IMR-90 (cell line): ENCODE data around the gene PSAP. TPM values are rescaled to one million over a fixed set of nuclear protein-coding genes. Genes with fewer than 3 reads are reported as not detected.

ENCODE experiments used
- ATAC-seq: fragments of 200-7000 bp; cut with Tn5 transposase; 2 replicates; pipeline ENCODE4 v1.9.1; 2020; ENCODE audit warnings: low read depth, mild to moderate bottlenecking, moderate library complexity
- BruUV-seq: library from RNA; stranded (reverse); fragments of 400-500 nt; replicated peaks from 2 replicates; lab custom pipeline; 2021; lab: Mats Ljungman, UMichigan
- CTCF ChIA-PET: fragments of 300-600 bp; formaldehyde crosslinking; extraction: SDS; loops from one replicate; lab custom pipeline; 2021; ENCODE audit warnings: antibody characterized with exemption; lab: Yijun Ruan, JAX
- POLR2A ChIA-PET: fragments of 300-600 bp; sonication (Branson Sonifier 250); formaldehyde crosslinking; loops from one replicate; lab custom pipeline; 2022; ENCODE audit warnings: antibody characterized with exemption; ENCODE audit not compliant: unreplicated experiment; lab: Charles Lee
- DNase-seq: peaks from one replicate; pipeline ENCODE4 v3.0.0; 2013
- H2AFZ ChIP-seq: replicated peaks from 2 replicates; pipeline ENCODE3; 2013; ENCODE audit warnings: low read length, mild to moderate bottlenecking; ENCODE audit not compliant: poor library complexity
- H2AK5ac ChIP-seq: 2 replicates; pipeline ENCODE4 v1.6.1; 2013; ENCODE audit warnings: low read depth, low read length, inconsistent platforms
- H2AK9ac ChIP-seq: replicated peaks from 2 replicates; pipeline ENCODE3; 2013; ENCODE audit warnings: mild to moderate bottlenecking, low read depth, low read length, moderate library complexity; ENCODE audit not compliant: poor library complexity
- H2BK120ac ChIP-seq: 2 replicates; pipeline ENCODE4 v1.6.1; 2013; ENCODE audit warnings: low read depth, low read length, inconsistent platforms
- H2BK15ac ChIP-seq: 3 replicates; pipeline ENCODE4 v1.6.1; 2013; ENCODE audit warnings: low read depth, low read length, inconsistent platforms
- H2BK20ac ChIP-seq: 2 replicates; pipeline ENCODE4 v1.6.1; 2013; ENCODE audit warnings: low read depth, mild to moderate bottlenecking, inconsistent platforms, low read length, moderate library complexity
- H2BK5ac ChIP-seq: 2 replicates; pipeline ENCODE4 v1.6.1; 2013; ENCODE audit warnings: mild to moderate bottlenecking, low read depth, low read length, inconsistent platforms; ENCODE audit not compliant: poor library complexity, severe bottlenecking
- H3K14ac ChIP-seq: replicated peaks from 2 replicates; pipeline ENCODE4 v1.6.1; 2013; ENCODE audit warnings: low read depth, low read length, inconsistent platforms
- H3K18ac ChIP-seq: 2 replicates; pipeline ENCODE4 v1.6.1; 2013; ENCODE audit warnings: low read depth, low read length, control low read depth
- H3K23ac ChIP-seq: 2 replicates; pipeline ENCODE4 v1.6.1; 2013; ENCODE audit warnings: low read depth, low read length, inconsistent platforms
- H3K27ac ChIP-seq: 2 replicates; pipeline ENCODE4 v1.5.1; 2013; ENCODE audit warnings: mild to moderate bottlenecking, control low read depth, low read length; ENCODE audit not compliant: insufficient read depth
- H3K27me3 ChIP-seq: 2 replicates; pipeline ENCODE4 v1.6.1; 2013; ENCODE audit warnings: low read length; ENCODE audit not compliant: control insufficient read depth, insufficient read depth
- H3K36me3 ChIP-seq: 2 replicates; pipeline ENCODE4 v1.6.1; 2013; ENCODE audit warnings: low read length, mixed read lengths; ENCODE audit not compliant: control insufficient read depth, insufficient read depth
- H3K4ac ChIP-seq: 2 replicates; pipeline ENCODE4 v1.6.1; 2013; ENCODE audit warnings: low read depth, low read length, inconsistent platforms
- H3K4me1 ChIP-seq: 2 replicates; pipeline ENCODE4 v1.6.1; 2013; ENCODE audit warnings: low read length, mixed read lengths; ENCODE audit not compliant: control insufficient read depth, insufficient read depth
- H3K4me2 ChIP-seq: 2 replicates; pipeline ENCODE4 v1.6.1; 2013; ENCODE audit warnings: low read depth, mild to moderate bottlenecking, control low read depth, low read length, moderate library complexity
- H3K4me3 ChIP-seq: 2 replicates; pipeline ENCODE4 v1.5.1; 2013; ENCODE audit warnings: low read depth, mild to moderate bottlenecking, control low read depth, low read length, moderate library complexity; ENCODE audit not compliant: insufficient read depth
- H3K56ac ChIP-seq: 2 replicates; pipeline ENCODE4 v1.6.1; 2013; ENCODE audit warnings: low read length, inconsistent platforms; ENCODE audit not compliant: insufficient read depth; ENCODE audit errors: extremely low read depth
- H3K79me1 ChIP-seq, 2 experiments: 2 replicates each; pipeline ENCODE4 v1.6.1; 2013; ENCODE audit warnings: low read length in 2 of 2, inconsistent platforms in 1 of 2, low read depth in 1 of 2
- H3K9ac ChIP-seq: 2 replicates; pipeline ENCODE4 v1.6.1; 2013; ENCODE audit warnings: low read depth, low read length, control low read depth
- H3K9me1 ChIP-seq: 2 replicates; pipeline ENCODE4 v1.6.1; 2013; ENCODE audit warnings: low read length, inconsistent platforms; ENCODE audit not compliant: insufficient read depth
- H3K9me3 ChIP-seq: 2 replicates; pipeline ENCODE4 v1.6.1; 2013; ENCODE audit warnings: low read length; ENCODE audit not compliant: control insufficient read depth, insufficient read depth
- H4K20me1 ChIP-seq: 2 replicates; pipeline ENCODE4 v1.6.1; 2013; ENCODE audit warnings: low read length, inconsistent platforms; ENCODE audit not compliant: insufficient read depth
- H4K5ac ChIP-seq: 2 replicates; pipeline ENCODE4 v1.6.1; 2013; ENCODE audit warnings: mild to moderate bottlenecking, low read depth, low read length, control low read depth
- H4K8ac ChIP-seq, 2 experiments: 2 replicates each; pipeline ENCODE4 v1.6.1; 2013; ENCODE audit warnings: low read depth in 2 of 2, low read length in 2 of 2, control low read depth in 1 of 2, inconsistent platforms in 1 of 2
- H4K91ac ChIP-seq: 2 replicates; pipeline ENCODE4 v1.6.1; 2013; ENCODE audit warnings: low read depth, low read length, inconsistent platforms; ENCODE audit not compliant: insufficient read depth
- BHLHE40 ChIP-seq: fragments of 150-350 bp; IDR thresholded peaks from 2 replicates; pipeline ENCODE4 v1.6.1; 2016; ENCODE audit warnings: mild to moderate bottlenecking, low read depth, low read length
- CHD1 ChIP-seq: IDR thresholded peaks from 2 replicates; pipeline ENCODE4 v1.6.1; 2012; ENCODE audit warnings: low read depth, low read length, improper control_type of control experiment
- ELK1 ChIP-seq: fragments of 150-350 bp; IDR thresholded peaks from 2 replicates; pipeline ENCODE4 v1.6.1; 2016; ENCODE audit warnings: low read depth, mild to moderate bottlenecking, low read length, moderate library complexity, borderline replicate concordance
- FOS ChIP-seq: fragments of 150-350 bp; IDR thresholded peaks from 2 replicates; pipeline ENCODE4 v1.6.1; 2016; ENCODE audit warnings: low read depth, low read length
- MAFK ChIP-seq: IDR thresholded peaks from 2 replicates; pipeline ENCODE4 v1.6.1; 2012; ENCODE audit warnings: low read depth, low read length, improper control_type of control experiment
- MXI1 ChIP-seq: IDR thresholded peaks from 2 replicates; pipeline ENCODE4 v1.6.1; 2012; ENCODE audit warnings: low read depth, mild to moderate bottlenecking, low read length, moderate library complexity, borderline replicate concordance
- NFE2L2 ChIP-seq: fragments of 150-350 bp; IDR thresholded peaks from 2 replicates; pipeline ENCODE4 v1.6.1; 2016; ENCODE audit warnings: low read depth, mild to moderate bottlenecking, low read length
- POLR2A ChIP-seq: IDR thresholded peaks from 2 replicates; pipeline ENCODE4 v1.6.1; 2012; ENCODE audit warnings: mild to moderate bottlenecking, low read depth, low read length
- RAD21 ChIP-seq: IDR thresholded peaks from 2 replicates; pipeline ENCODE4 v1.6.1; 2012; ENCODE audit warnings: low read length, improper control_type of control experiment
- RCOR1 ChIP-seq: IDR thresholded peaks from 2 replicates; pipeline ENCODE4 v1.6.1; 2012; ENCODE audit warnings: mild to moderate bottlenecking, low read length, improper control_type of control experiment; ENCODE audit not compliant: insufficient replicate concordance
- RFX5 ChIP-seq: IDR thresholded peaks from 2 replicates; pipeline ENCODE4 v1.8.0; 2012; ENCODE audit warnings: low read depth, mild to moderate bottlenecking, low read length, moderate library complexity
- SMC3 ChIP-seq: fragments of 150-350 bp; IDR thresholded peaks from 2 replicates; pipeline ENCODE4 v1.6.1; 2016; ENCODE audit warnings: low read depth, mild to moderate bottlenecking, antibody characterized with exemption, low read length, moderate library complexity
- USF2 ChIP-seq: fragments of 150-350 bp; IDR thresholded peaks from 2 replicates; pipeline ENCODE4 v1.6.1; 2017; ENCODE audit warnings: mild to moderate bottlenecking, antibody characterized with exemption, low read length, low read depth
- WGBS, 2 experiments: methylation state at CpG; one replicate each; pipeline versions ENCODE4 v1.1.5 to v1.1.7; 2013; ENCODE audit warnings: missing lambda C conversion rate in 2 of 2; ENCODE audit not compliant: insufficient read length in 1 of 2; ENCODE audit errors: extremely low coverage in 2 of 2; 5-methylcytosine and 5-hydroxymethylcytosine counted together
- dilution Hi-C: fragments of 300-500 bp; cut with HindIII; formaldehyde crosslinking; loops from one replicate; pipeline ENCODE4 v1.14.3; 2018; ENCODE audit warnings: low sequenced_read_pairs; ENCODE audit not compliant: unreplicated experiment
- in situ Hi-C: fragments of 300-500 bp; cut with MboI; formaldehyde crosslinking; loops from 3 replicates; pipeline ENCODE4 v1.14.3; 2019; ENCODE audit warnings: low sequenced_read_pairs, inconsistent platforms, mixed read lengths
- intact Hi-C: fragments of 100-400 bp; cut with micrococcal nuclease; formaldehyde crosslinking; loops from 2 replicates; pipeline ENCODE4 v1.10.0; 2022
- polyA plus RNA-seq, 3 experiments: library from polyadenylated mRNA; depleted of rRNA; stranded (reverse); fragments of >200 nt; gene quantifications; 2 replicates each; pipeline ENCODE4 v1.2.3, GENCODE V29; 2012; ENCODE audit warnings: low replicate concordance in 1 of 3
- total RNA-seq: library from RNA; depleted of rRNA; stranded (reverse); fragments of >200 nt; gene quantifications from 2 replicates; pipeline ENCODE4 v1.2.3, GENCODE V29; 2012

The PSAP gene
- total and polyA plus RNA-seq, 2 of the 4 experiments (the other 2 are of a cell fraction), result 216 to 876 TPM

DNA sequence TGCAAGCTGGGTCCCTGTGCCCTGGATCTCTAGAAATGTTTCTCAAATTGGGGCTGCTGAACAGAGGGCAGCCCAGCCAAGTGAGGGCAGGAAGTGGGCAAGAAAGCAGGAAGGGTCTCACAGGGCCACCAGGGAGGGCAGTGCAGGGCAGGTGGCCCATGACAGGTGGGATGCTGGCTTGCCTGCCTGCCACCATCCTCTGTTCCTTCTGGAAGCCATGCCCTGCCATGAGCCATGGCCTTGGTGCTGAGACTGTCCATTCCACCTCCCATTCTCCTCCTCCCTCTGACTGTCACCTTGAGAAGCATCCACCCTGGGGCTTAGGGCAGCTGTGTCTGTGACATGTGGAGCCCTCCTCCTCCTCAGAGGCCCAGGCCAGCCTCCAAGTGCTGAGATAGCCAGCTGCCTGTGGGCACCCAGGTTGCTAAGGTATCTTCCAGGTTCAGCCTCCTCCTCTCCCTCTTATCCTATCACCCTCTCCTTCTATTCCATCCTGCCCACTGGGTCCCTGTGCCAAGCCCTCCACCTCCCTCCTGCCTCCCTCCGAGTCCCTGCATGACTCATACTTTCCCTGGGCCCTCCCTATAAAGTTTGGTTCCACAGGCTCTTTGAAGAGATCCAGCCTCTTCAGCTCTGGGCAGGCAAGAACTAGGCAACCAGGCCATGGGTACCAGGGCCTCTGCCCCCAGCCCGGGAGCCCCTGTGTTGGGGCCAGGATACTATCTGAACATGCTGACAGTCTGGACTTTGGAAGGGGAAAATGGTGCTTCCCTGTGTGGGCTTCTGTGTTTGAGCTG is 79.0 kb downstream of the PSAP start (continued):
- peak; percentile 71 for TF ChIP-seq FOS
- no peak for TF ChIP-seq CHD1
- no peak for TF ChIP-seq NFE2L2

GRCh38 chr10:71771204-71771603 is 79.8 kb downstream of the PSAP start:
- Histone ChIP-seq H3K9me3 (no peaks in the 10 kb centered on the region), H2BK120ac (peak overlapping the region; percentile 91; the same call in 1 of the 2 replicates), H3K36me3 (no peaks in the 10 kb centered on the region), H4K20me1 (no peaks in the 10 kb centered on the region), H4K8ac (peak overlapping the region; percentile 75 to 84; a peak in 2 of 4 replicates), H3K9ac (no peak overlapping the region), H2AK5ac (peak overlapping the region; percentile 88), H3K4me2 (no peak overlapping the region), H3K14ac (no peak overlapping the region), H3K23ac (0 out of 2 replicates have a peak overlapping the region, but pooled peaks have one; percentile 9), H3K79me1 (peaks cover 6 to 23% of the 10 kb centered on the region in 2 experiments; a peak in 2 of 4 replicates), H3K4ac (peak overlapping the region; percentile 72), H3K4me3 (no peak overlapping the region), H3K18ac (no peak overlapping the region; the same call in 1 of the 2 replicates), H3K9me1 (peaks cover 41% of the 10 kb centered on the region), H3K27ac (no peak overlapping the region), H3K4me1 (peaks cover 50% of the 10 kb centered on the region), H2BK5ac (no peak overlapping the region), H3K56ac (no peak overlapping the region), H3K27me3 (no peaks in the 10 kb centered on the region), H2AK9ac (no peak overlapping the region), H2BK20ac (peak overlapping the region; percentile 59; the same call in 1 of the 2 replicates), H4K5ac (peak overlapping the region; percentile 64; the same call in 1 of the 2 replicates), H4K91ac (peak overlapping the region; percentile 72), H2BK15ac (peak overlapping the region; percentile 82; the same call in 2 of the 3 replicates), H2AFZ (no peak overlapping the region)
- ChIA-PET CTCF (no interaction called here), POLR2A (no interaction called here)
- dilution Hi-C loops, result no loop called here
- in situ Hi-C loops, result no loop called here
- DNase-seq (no peak), ATAC-seq (no peak)
- WGBS, 2 experiments, result no CpG with 5 or more reads among the region's 2 CpGs
- no TSS peak for BruUV-seq
- intact Hi-C loops, result loop anchor here (5.0 kb wide), 1 partner anchor 74 kb away; no protein-coding TSS in a partner anchor
- TF ChIP-seq RFX5 (no peak), MXI1 (no peak), NFE2L2 (no peak), ELK1 (no peak), USF2 (no peak), POLR2A (no peak), FOS (no peak), RCOR1 (no peak), SMC3 (no peak), BHLHE40 (no peak), MAFK (no peak), RAD21 (no peak)
